Measurements from ENCODE around the gene CSTPP1.
"Not testable (repeated sequence)": the region's sequence is repeated elsewhere in the genome, so short reads cannot be mapped to it uniquely, and the experiment has no call there.

The CSTPP1 gene

GRCh38 chr11:46913484-46913883 is 23.1 kb upstream of the CSTPP1 start:
- no peak for DNase-seq

- DNase-seq: no peak
Observed at GRCh38 chr11:46914363-46914762, 22.2 kb upstream of the CSTPP1 start.

GRCh38 chr11:46914910-46915309 is 21.7 kb upstream of the CSTPP1 start:
- DNase-seq: no peak

GRCh38 chr11:46916286-46917108 is 20.1 kb upstream of the CSTPP1 start:
- DNase-seq: no peak

- DNase-seq: no peak
Observed at GRCh38 chr11:46917109-46917761, 19.3 kb upstream of the CSTPP1 start.

- DNase-seq: no peak
Observed at GRCh38 chr11:46917762-46918082, 18.8 kb upstream of the CSTPP1 start.

GRCh38 chr11:46918083-46918787 is 18.3 kb upstream of the CSTPP1 start, which contains the start of gene LRP4:
TSS of gene LRP4 (minus strand) at chr11:46918550. CDS start at chr11:46918379, 171 bp downstream.
- DNase-seq: peak in 1 of 4 experiments; percentile 11

GRCh38 chr11:46918788-46919513 is 17.6 kb upstream of the CSTPP1 start:
- DNase-seq: no peak

GRCh38 chr11:46920755-46921154 is 15.8 kb upstream of the CSTPP1 start:
- DNase-seq: no peak

GRCh38 chr11:46927928-46928327 is 8.6 kb upstream of the CSTPP1 start:
- DNase-seq: not testable (repeated sequence)

- DNase-seq: not testable (repeated sequence)
Observed at GRCh38 chr11:46928701-46929100, 7.9 kb upstream of the CSTPP1 start.

GRCh38 chr11:46930089-46930488 is 6.5 kb upstream of the CSTPP1 start:
- DNase-seq: no peak

GRCh38 chr11:46942172-46942571 is 5.6 kb downstream of the CSTPP1 start:
- DNase-seq: no peak

- DNase-seq: no peak
Observed at GRCh38 chr11:46944356-46945075, 8.0 kb downstream of the CSTPP1 start.

- no peak for DNase-seq
Observed at GRCh38 chr11:46947399-46948077, 11.0 kb downstream of the CSTPP1 start.

- DNase-seq: no peak
Observed at GRCh38 chr11:46948378-46949131, 12.0 kb downstream of the CSTPP1 start.

GRCh38 chr11:46949297-46949696 is 12.7 kb downstream of the CSTPP1 start:
- DNase-seq: no peak

- no peak for DNase-seq
Observed at GRCh38 chr11:46951864-46952263, 15.3 kb downstream of the CSTPP1 start.

GRCh38 chr11:46952553-46952952 is 16.0 kb downstream of the CSTPP1 start:
- no peak for DNase-seq

GRCh38 chr11:46953093-46953492 is 16.5 kb downstream of the CSTPP1 start:
- no peak for DNase-seq

- no peak for DNase-seq
Observed at GRCh38 chr11:46958777-46959176, 22.2 kb downstream of the CSTPP1 start.

All from activated naive CD4-positive, alpha-beta T cell (primary cell).